Measurements from ENCODE around the gene RPRML. TPM values are rescaled to one million over a fixed set of nuclear protein-coding genes. Genes with fewer than 3 reads are reported as not detected.
A peak's percentile ranks its signal among the peaks of the same experiment; 100 is the strongest.

Gene RPRML
- polyA plus RNA-seq, 2 of the 4 experiments (the other 2 are of a cell fraction): 0.10 TPM

- FAIRE-seq (no peak), DNase-seq (ENCODE audit: low read depth in 1 of 2, low spot score in 1 of 2) (no peak), ATAC-seq (peak in 1 of 2 experiments; percentile 46; a peak in 1 of 6 replicates)
- POLR2A ChIA-PET: no interaction called here
- CTCF ChIA-PET: interaction anchor here (0.6 to 32.4 kb wide), 5 partner anchors 0 to 733 kb away, joined by 3 to 460 read pairs (median 9); partner anchors contain the start of gene RPRML
- H3K27ac ChIP-seq: no peak overlapping the region
- 0 out of 3 replicates have a peak, but pooled peaks cover 3% of the 10 kb centered on the region for H3K4me1 ChIP-seq
- 71% methylated on average over 9 of the region's 9 CpGs for whole genome bisulfite sequencing (ENCODE audit: missing lambda C conversion rate)
- TF ChIP-seq EHMT2 (IDR thresholded peaks at IDR 0.05; ENCODE audit: low read depth): peak; percentile 51; the same call in 1 of the 2 replicates
- TF ChIP-seq REST (IDR thresholded peaks at IDR 0.05): peak; percentile 94
- no peak for TF ChIP-seq EHF (CRISPR knock-in tag; IDR thresholded peaks at IDR 0.05)
- TF ChIP-seq POLR2A (IDR thresholded peaks at IDR 0.05; ENCODE audit: low read length): no peak
- no peak overlapping the region for H3K4me3 ChIP-seq
- peaks cover 10% of the 10 kb centered on the region; the same call in 2 of the 3 replicates for H3K9me3 ChIP-seq
- H3K4me2 ChIP-seq: no peak overlapping the region
Observed at GRCh38 chr17:46964315-46965265, 14.5 kb downstream of the RPRML start.

- WGBS (ENCODE audit: missing lambda C conversion rate): 46% methylated on average over 2 of the region's 2 CpGs
- ChIA-PET CTCF (interaction anchor here (0.7 to 32.4 kb wide), 3 partner anchors 1 to 113 kb away, joined by 3 to 460 read pairs (median 460); partner anchors contain the start of gene RPRML), POLR2A (no interaction called here)
- 0 out of 3 replicates have a peak, but pooled peaks cover 3% of the 10 kb centered on the region for H3K4me1 ChIP-seq
- TF ChIP-seq HES2 (IDR thresholded peaks at IDR 0.05) (no peak), ESRRA (IDR thresholded peaks at IDR 0.05; ENCODE audit: borderline replicate concordance, low read length) (no peak), SREBF2 (IDR thresholded peaks at IDR 0.05) (no peak), REST (IDR thresholded peaks at IDR 0.05) (no peak), PBX3 (IDR thresholded peaks at IDR 0.05) (no peak), MAFK (IDR thresholded peaks at IDR 0.05; ENCODE audit: partially characterized antibody) (no peak), HEYL (CRISPR knock-in tag; IDR thresholded peaks at IDR 0.05) (no peak), SMC3 (IDR thresholded peaks at IDR 0.05) (no peak), BHLHE40 (IDR thresholded peaks at IDR 0.05; ENCODE audit: low read depth, low read length) (no peak), RAD21 (conservative IDR thresholded peaks at IDR 0.05 in 1 of 2, IDR thresholded peaks at IDR 0.05 in 1 of 2) (no peak), KDM5A (IDR thresholded peaks at IDR 0.05) (no peak), CEBPB (IDR thresholded peaks at IDR 0.05) (no peak), CBX2 (IDR thresholded peaks at IDR 0.05; ENCODE audit: borderline replicate concordance, low read depth) (no peak), MAX (IDR thresholded peaks at IDR 0.05) (no peak), CHD2 (IDR thresholded peaks at IDR 0.05; ENCODE audit: low read length, partially characterized antibody) (no peak), PHF8 (IDR thresholded peaks at IDR 0.05; ENCODE audit: borderline replicate concordance, low read depth) (no peak)
- no peak overlapping the region for H3K4me3 ChIP-seq
- no peak overlapping the region for H3K4me2 ChIP-seq
- FAIRE-seq: no peak
- peaks cover 15% of the 10 kb centered on the region; the same call in 2 of the 3 replicates for H3K9me3 ChIP-seq
- no peak overlapping the region for H3K27ac ChIP-seq
- ATAC-seq: no peak
- DNase-seq (ENCODE audit: low read depth in 1 of 2, low spot score in 1 of 2): no peak
Observed at GRCh38 chr17:46963571-46963970, 15.5 kb downstream of the RPRML start.

Data from A549 (cell line).